G401 (cell line): Measurements from ENCODE around the gene KIAA0232. TPM values are rescaled to one million over a fixed set of nuclear protein-coding genes. Genes with fewer than 3 reads are reported as not detected.
"Not testable (repeated sequence)": the region's sequence is repeated elsewhere in the genome, so short reads cannot be mapped to it uniquely, and the experiment has no call there.

Source experiments
- DNase-seq: peaks from one replicate; pipeline ENCODE4 v3.0.0-alpha.2; 2015; ENCODE audit warnings: low spot score
- in situ Hi-C: cut with HindIII; loops from 2 replicates; pipeline ENCODE4 v1.10.0; 2016; ENCODE audit warnings: low sequenced_read_pairs, mixed read lengths
- total RNA-seq: library from RNA; depleted of rRNA; stranded (reverse); fragments of >200 nt; shearing (Covaris generic); gene quantifications from 2 replicates; pipeline ENCODE4 v1.2.3, GENCODE V29; 2014

Gene KIAA0232
- total RNA-seq, 1 experiment from 2014 or later: 10.3 TPM

DNA sequence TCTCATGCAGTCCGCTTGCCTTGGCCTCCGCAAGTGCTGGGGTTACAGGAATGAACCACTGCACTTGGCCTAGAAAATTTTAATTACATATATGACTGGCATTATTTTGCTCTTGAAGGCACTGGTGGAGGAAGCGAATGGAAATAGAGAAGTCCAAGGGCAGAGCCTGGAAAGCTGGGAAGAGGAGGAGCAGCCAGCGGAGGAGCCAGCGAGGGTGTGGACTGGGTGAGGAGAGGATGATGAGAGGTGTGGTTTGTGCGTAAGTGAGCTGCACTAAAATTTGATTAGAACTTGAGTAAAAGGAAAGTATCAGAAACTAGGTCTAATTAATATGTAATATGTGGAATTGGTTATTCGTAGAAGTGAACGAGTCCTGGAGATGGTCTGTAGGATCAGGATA is 13.3 kb downstream of the KIAA0232 start:
- in situ Hi-C loops: no loop called here
- DNase-seq: no peak

GRCh38 chr4:6797368-6797767 is 14.8 kb downstream of the KIAA0232 start:
- in situ Hi-C loops: not testable (repeated sequence)

GRCh38 chr4:6799091-6799490 is 16.6 kb downstream of the KIAA0232 start:
- in situ Hi-C loops: no loop called here
- DNase-seq: no peak

More at GRCh38 chr4:6797368-6797767, 14.8 kb downstream of the KIAA0232 start:
- DNase-seq: not testable (repeated sequence)

- DNase-seq: no peak
- in situ Hi-C loops: no loop called here
Observed at GRCh38 chr4:6802025-6802424, 19.5 kb downstream of the KIAA0232 start.

DNA sequence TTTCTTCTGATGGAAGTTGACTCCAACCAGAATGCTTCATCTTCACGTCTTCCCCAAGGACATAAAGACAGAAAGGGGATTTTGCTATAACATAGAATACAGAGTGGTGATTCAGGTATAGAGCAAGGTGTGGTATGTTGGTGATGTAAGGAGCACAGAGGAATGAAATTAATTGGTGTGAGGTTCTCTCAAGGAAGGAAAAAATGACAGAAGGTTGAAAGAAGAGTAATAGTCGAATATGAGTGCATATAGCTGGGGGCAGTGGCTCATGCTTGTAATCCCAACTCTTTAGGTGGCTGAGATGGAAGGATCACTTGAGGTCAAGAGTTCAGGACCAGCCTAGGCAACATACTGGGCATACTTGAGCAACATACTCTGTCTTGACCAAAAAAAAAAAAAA is 20.1 kb downstream of the KIAA0232 start:
- in situ Hi-C loops: no loop called here
- no peak for DNase-seq

DNA sequence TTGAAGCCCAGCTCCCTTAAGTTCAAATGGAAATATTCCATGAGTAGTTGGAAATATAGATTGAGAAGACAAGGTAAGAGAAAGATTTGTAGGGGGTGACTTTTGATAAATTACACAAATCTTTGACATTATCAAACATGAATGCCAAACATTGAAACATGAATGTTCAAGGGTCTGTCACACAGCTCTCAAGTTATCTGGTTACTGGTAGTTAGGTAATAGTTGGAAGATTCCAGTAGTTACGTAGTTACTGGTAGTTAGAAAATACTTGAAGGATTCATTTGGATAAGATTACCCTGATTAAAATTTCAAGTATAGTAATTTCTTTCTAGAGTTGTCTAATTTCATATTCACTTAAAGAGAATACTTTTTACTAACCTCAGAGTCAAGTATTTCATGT is 20.7 kb downstream of the KIAA0232 start:
- no peak for DNase-seq
- in situ Hi-C loops: no loop called here

DNA sequence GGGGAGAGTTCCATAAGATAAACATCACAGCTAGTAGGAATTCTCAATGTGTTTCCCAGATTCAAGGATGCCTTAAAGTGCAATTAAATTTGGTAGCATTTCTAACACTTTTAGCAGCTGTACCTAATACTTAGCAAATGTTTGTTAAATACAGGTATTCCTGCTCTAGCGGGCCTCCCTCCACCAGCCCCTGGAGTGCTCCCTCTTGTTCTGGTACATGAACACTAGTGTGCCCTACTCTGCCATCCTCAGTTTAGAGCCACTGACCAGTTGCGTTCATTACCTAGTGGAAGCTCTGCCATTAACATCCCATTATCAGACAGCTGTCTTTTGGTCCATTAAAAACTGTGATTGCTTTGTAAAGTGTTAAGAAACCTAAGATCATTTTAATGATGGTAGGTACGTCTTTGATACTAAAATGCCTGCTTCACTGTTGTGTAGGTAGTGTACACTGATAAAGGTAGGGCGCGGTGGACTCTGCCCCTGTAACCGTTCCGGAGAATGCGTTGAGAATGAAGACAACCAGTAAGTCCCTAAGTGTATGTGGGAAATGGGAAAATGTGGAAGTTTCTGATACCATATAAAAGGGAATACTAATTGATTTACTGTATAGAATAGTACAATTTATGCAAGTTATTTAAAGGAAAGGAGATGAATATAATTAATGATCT is 21.7 kb downstream of the KIAA0232 start:
- in situ Hi-C loops: no loop called here
- DNase-seq: no peak

GRCh38 chr4:6806924-6807626 is 24.5 kb downstream of the KIAA0232 start:
- in situ Hi-C loops: no loop called here
- DNase-seq: no peak

DNA sequence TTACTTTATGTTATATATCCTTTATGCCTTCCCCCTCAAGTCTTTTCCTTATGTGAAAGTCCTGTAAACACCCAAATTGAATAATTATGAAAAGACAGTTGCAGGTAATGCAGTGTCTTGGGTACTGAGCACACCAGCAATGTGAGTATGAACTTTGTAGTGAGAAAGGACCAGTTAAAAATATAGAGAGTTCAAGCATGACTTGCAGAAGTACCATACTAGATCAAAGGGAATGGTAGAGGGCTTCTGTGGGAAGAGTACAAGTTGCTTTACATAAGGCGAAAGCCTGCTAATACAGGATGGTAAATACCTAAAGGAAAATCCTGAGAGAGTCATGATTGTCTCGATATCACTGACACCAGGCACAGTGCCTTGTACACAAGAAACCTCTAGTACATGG is 25.7 kb downstream of the KIAA0232 start:
- in situ Hi-C loops: no loop called here
- DNase-seq: no peak

DNA sequence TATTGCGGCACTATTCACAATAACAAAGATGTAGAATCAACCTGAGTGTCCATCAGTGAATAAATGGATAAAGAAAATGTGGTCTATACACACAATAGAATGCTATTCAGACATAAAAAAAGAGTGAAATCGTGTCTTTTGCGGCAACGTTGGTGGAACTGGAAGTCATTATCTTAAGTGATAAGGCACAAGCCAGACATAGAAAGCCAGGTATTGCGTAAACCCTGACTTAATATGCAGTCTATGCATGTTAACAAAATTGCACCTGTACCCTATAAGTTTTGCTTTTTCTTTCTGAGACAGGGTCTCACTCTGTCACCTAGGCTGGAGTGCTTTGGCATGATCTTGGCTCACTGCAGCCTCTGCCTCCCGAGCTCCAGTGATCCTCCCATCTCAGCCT is 28.6 kb downstream of the KIAA0232 start:
- in situ Hi-C loops: no loop called here
- DNase-seq: no peak

GRCh38 chr4:6812766-6813165 is 30.2 kb downstream of the KIAA0232 start:
- in situ Hi-C loops: no loop called here

DNA sequence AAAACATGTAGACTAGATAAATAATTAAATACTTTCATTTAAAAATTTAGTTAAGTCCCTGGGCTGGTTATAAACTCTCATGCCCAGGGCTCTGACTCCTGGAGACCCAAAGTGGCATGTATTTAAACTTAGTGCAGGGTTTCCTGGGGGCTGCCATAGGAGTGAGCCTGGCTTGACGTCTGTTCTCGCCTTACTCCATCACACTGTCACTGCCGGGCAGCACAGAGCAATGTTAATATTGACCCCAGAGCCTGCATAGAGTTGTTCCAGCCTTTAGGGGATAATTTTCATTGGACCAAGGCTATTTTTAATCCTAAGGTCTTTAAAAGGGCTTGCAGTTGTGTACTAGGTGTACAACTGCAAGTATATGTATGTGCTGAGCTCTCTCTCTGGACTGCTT is 31.2 kb downstream of the KIAA0232 start:
- in situ Hi-C loops: no loop called here
- no peak for DNase-seq

More at GRCh38 chr4:6812766-6813165, 30.2 kb downstream of the KIAA0232 start:
- DNase-seq: no peak

DNA sequence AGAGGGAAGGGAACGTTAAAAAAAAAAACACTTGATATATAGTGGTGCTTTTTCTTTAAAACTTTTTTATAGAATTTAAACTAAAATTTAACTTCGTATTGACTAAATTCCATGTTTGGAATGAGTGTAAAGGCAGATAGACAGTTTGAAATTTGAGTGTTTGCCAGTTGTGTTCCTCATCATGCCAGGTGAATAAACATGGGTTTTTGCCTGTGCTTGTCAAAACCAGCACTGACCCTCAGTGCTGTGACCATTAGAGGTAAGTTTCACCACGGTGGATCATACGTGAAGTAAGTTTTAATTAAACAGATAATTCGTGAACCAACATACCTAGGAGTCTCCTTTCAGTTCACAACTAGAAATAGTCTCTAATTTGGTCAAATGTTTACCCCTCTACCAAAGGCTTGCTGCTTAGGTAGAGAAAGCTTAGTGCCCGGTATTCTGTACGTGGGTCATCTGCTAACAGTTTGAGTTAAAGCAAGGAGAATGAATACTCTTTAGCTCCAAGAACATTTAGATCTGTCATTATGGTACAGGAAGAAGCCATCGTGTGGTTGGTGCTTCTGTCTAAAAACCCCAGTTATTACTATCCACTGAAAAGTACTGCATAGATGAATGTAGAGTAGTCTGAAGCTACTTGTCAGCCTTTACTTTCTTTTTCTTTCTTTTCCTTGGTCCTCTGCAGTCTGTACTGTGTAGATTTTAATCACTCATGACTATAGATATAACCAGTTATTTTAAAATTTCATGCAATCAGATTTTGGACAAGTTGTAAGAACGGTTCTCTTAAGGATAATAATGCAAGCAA is 32.7 kb downstream of the KIAA0232 start:
- no peak for DNase-seq
- in situ Hi-C loops: no loop called here

- in situ Hi-C loops: no loop called here
- DNase-seq: no peak
Observed at GRCh38 chr4:6819295-6819694, 36.8 kb downstream of the KIAA0232 start.

- no peak for DNase-seq
- in situ Hi-C loops: no loop called here
Observed at GRCh38 chr4:6820695-6821094, 38.2 kb downstream of the KIAA0232 start.

- DNase-seq: no peak
- in situ Hi-C loops: no loop called here
Observed at GRCh38 chr4:6824071-6824470, 41.5 kb downstream of the KIAA0232 start.

DNA sequence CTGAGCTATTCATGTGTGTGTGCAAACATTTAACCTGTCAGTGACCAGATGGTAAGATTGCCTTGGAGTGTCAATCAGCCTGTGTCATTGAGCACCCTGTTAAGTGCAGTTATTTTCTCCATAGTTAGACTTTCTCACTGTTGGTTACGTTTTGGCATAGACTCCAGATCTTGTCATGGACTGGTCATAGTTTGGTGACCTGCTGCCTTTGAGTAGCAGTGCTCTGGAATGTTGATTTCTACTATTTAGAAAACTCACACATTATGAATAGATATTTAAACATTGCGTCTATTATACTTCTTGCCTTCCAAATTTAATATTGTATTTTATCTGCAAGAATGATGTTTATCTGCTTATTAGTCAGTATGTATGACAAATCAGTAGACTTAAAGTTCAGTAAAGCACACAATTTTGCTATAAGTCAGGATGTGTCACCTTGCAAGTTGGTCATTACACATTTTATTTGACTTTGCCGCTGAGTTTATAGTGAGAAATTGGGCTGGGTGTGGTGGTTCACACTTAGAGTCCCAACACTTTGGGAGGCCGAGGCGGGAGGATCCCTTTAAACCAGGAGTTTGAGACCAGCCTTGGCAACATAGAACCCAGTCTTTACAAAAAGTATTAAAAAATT is 42.4 kb downstream of the KIAA0232 start:
- DNase-seq: no peak
- in situ Hi-C loops: no loop called here

- no peak for DNase-seq
- in situ Hi-C loops: no loop called here
Observed at GRCh38 chr4:6825403-6825802, 42.9 kb downstream of the KIAA0232 start.

- in situ Hi-C loops: no loop called here
- no peak for DNase-seq
Observed at GRCh38 chr4:6826781-6827508, 44.4 kb downstream of the KIAA0232 start.
